ENCODE results near the gene CYP2U1. TPM values are rescaled to one million over a fixed set of nuclear protein-coding genes. Genes with fewer than 3 reads are reported as not detected.
"Not testable (repeated sequence)": the region's sequence is repeated elsewhere in the genome, so short reads cannot be mapped to it uniquely, and the experiment has no call there.

CYP2U1 gene
- total and polyA plus RNA-seq, 2 donors (not counting 3 experiments of a cell fraction or from before 2014, with no cell fraction given) = 2.9 to 5.8 TPM

DNA sequence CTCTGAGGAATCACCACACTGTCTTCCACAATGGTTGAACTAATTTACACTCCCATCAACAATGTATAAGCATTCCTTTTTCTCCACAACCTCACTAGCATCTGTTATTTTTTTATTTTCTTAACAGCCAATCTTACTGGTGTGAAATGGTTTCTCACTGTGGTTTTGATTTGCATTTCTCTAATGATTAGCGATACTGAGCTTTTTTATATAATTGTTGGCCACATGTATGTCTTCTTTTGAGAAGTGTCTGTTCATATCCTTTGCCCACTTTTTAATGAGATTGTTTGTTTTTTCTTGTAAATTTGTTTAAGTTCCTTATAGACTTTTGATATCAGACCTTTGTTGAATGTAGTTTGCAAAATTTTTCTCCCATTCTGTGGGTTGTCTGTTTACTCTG is 36.6 kb downstream of the CYP2U1 start:
- DNase-seq (ENCODE audit: low read depth, low spot score); H3K79me2 ChIP-seq (ENCODE audit: control insufficient read depth, insufficient read depth, low read length); H3K36me3 ChIP-seq (ENCODE audit: control insufficient read depth in 2 of 2, extremely low read depth in 1 of 2, insufficient read depth in 2 of 2, low read length in 2 of 2); H2AFZ ChIP-seq (ENCODE audit: low read depth, low read length); H3K27ac ChIP-seq (ENCODE audit: insufficient read depth, low read depth, low read length); dilution Hi-C loops (cut with MboI; ENCODE audit: extremely low pct_ligation_motif_present, low sequenced_read_pairs); intact Hi-C loops (cut with micrococcal nuclease); H3K9me1 ChIP-seq (replicated peaks; ENCODE audit: control insufficient read depth, extremely low read depth, insufficient read depth, low read length); H3K4me3 ChIP-seq (replicated peaks in 1 of 3; ENCODE audit: insufficient read depth in 1 of 3, low read depth in 1 of 3, low read length in 3 of 3); H3K4me2 ChIP-seq (ENCODE audit: insufficient read depth, low read length); POLR2A ChIA-PET; H3K27me3 ChIP-seq (ENCODE audit: control insufficient read depth in 2 of 2, insufficient read depth in 2 of 2, low read length in 2 of 2); H4K20me1 ChIP-seq (replicated peaks; ENCODE audit: control insufficient read depth, extremely low read depth, insufficient read depth, low read length); H3K9ac ChIP-seq (replicated peaks; ENCODE audit: extremely low read depth, insufficient read depth, low read length); BruUV-seq (replicated peaks); FAIRE-seq; CTCF ChIA-PET; H3K9me3 ChIP-seq (replicated peaks; ENCODE audit: control insufficient read depth, insufficient read depth, low read length); H3K4me1 ChIP-seq (ENCODE audit: control insufficient read depth, extremely low read depth, insufficient read depth, low read length): not testable (repeated sequence)

DNA sequence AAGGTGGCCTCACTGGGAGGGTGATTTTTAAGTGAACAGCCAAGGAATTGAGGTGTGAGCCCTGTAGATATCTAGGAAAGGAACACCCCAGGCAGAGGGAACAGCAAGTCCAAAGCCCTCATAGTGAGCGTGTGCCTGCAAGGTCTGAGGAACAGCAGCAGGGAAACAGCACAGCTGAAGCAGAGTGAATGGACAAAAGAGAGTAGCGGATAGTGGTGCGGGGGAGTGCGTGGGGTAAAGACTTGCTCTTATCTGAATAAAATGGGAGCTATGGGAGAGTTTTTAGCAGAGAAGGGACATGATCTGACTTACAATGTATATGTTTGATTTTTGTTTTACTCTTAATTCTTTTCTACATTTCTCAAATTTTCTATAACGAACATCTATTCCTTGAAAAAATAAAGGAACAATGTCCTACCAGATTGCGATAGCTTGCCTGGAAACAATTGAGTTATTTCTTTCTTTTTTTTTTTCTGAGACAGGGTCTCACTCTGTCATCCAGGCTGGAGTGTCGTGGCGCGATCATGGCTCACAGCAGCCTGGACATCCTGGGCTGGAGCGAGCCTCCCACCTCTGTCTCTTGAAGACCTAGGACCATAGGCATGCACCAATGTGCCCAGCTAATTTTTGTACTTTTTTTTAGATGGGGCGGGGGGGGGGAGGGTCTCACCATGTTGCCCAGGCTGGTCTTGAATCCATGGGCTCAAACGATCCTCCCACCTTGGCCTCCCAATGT is 38.9 kb downstream of the CYP2U1 start:
- H3K36me3 ChIP-seq (ENCODE audit: control insufficient read depth in 2 of 2, extremely low read depth in 1 of 2, insufficient read depth in 2 of 2, low read length in 2 of 2) = no peaks in the 10 kb centered on the region
- H3K9me3 ChIP-seq (replicated peaks; ENCODE audit: control insufficient read depth, insufficient read depth, low read length) = no peaks in the 10 kb centered on the region
- no peak overlapping the region for H3K4me2 ChIP-seq (ENCODE audit: insufficient read depth, low read length)
- H2AFZ ChIP-seq (ENCODE audit: low read depth, low read length) = no peak overlapping the region
- TF ChIP-seq POLR2AphosphoS5 (IDR thresholded peaks at IDR 0.05; ENCODE audit: insufficient read depth, low read depth, low read length) = no peak
- TF ChIP-seq JUN (IDR thresholded peaks at IDR 0.05; ENCODE audit: borderline replicate concordance, insufficient read depth, insufficient read length, low read depth) = no peak
- no peak for TF ChIP-seq MYC (IDR thresholded peaks at IDR 0.05; ENCODE audit: low read depth, low read length)
- TF ChIP-seq, protein P1, sequence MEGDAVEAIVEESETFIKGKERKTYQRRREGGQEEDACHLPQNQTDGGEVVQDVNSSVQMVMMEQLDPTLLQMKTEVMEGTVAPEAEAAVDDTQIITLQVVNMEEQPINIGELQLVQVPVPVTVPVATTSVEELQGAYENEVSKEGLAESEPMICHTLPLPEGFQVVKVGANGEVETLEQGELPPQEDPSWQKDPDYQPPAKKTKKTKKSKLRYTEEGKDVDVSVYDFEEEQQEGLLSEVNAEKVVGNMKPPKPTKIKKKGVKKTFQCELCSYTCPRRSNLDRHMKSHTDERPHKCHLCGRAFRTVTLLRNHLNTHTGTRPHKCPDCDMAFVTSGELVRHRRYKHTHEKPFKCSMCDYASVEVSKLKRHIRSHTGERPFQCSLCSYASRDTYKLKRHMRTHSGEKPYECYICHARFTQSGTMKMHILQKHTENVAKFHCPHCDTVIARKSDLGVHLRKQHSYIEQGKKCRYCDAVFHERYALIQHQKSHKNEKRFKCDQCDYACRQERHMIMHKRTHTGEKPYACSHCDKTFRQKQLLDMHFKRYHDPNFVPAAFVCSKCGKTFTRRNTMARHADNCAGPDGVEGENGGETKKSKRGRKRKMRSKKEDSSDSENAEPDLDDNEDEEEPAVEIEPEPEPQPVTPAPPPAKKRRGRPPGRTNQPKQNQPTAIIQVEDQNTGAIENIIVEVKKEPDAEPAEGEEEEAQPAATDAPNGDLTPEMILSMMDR (IDR thresholded peaks at IDR 0.05; ENCODE audit: extremely low read depth in 1 of 2, insufficient read depth in 1 of 2, low read depth in 1 of 2, low read length in 2 of 2) = no peak
- no peak for TF ChIP-seq POLR2A (IDR thresholded peaks at IDR 0.05; ENCODE audit: low read depth, low read length)
- TF ChIP-seq FOS (IDR thresholded peaks at IDR 0.05; ENCODE audit: borderline replicate concordance, insufficient read depth, low read length) = no peak
- TF ChIP-seq, protein P2, sequence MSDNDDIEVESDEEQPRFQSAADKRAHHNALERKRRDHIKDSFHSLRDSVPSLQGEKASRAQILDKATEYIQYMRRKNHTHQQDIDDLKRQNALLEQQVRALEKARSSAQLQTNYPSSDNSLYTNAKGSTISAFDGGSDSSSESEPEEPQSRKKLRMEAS (IDR thresholded peaks at IDR 0.05; ENCODE audit: insufficient read depth, insufficient read length) = no peak
- no peak for TF ChIP-seq EZH2 (IDR thresholded peaks at IDR 0.05; ENCODE audit: borderline replicate concordance, low read depth, low read length, severe bottlenecking)
- TF ChIP-seq GATA2 (IDR thresholded peaks at IDR 0.05; ENCODE audit: insufficient read depth, insufficient read length, low read depth, low read length) = no peak
- intact Hi-C loops (cut with micrococcal nuclease) (no loop called here), dilution Hi-C loops (cut with MboI; ENCODE audit: extremely low pct_ligation_motif_present, low sequenced_read_pairs) (no loop called here)
- peaks cover 0 to 6% of the 10 kb centered on the region in 2 experiments for H3K27me3 ChIP-seq (ENCODE audit: control insufficient read depth in 2 of 2, insufficient read depth in 2 of 2, low read length in 2 of 2)
- FAIRE-seq (no peak), DNase-seq (ENCODE audit: low read depth, low spot score) (no peak)
- H4K20me1 ChIP-seq (replicated peaks; ENCODE audit: control insufficient read depth, extremely low read depth, insufficient read depth, low read length) = no peaks in the 10 kb centered on the region
- H3K4me3 ChIP-seq (replicated peaks in 1 of 3; ENCODE audit: insufficient read depth in 1 of 3, low read depth in 1 of 3, low read length in 3 of 3) = no peak overlapping the region
- H3K79me2 ChIP-seq (ENCODE audit: control insufficient read depth, insufficient read depth, low read length) = no peaks in the 10 kb centered on the region
- CTCF ChIA-PET = no interaction called here
- no TSS peak for BruUV-seq (replicated peaks)
- no peaks in the 10 kb centered on the region for H3K4me1 ChIP-seq (ENCODE audit: control insufficient read depth, extremely low read depth, insufficient read depth, low read length)
- no peaks in the 10 kb centered on the region for H3K9me1 ChIP-seq (replicated peaks; ENCODE audit: control insufficient read depth, extremely low read depth, insufficient read depth, low read length)
- no peak overlapping the region for H3K27ac ChIP-seq (ENCODE audit: insufficient read depth, low read depth, low read length)
- POLR2A ChIA-PET = no interaction called here
- no peak overlapping the region for H3K9ac ChIP-seq (replicated peaks; ENCODE audit: extremely low read depth, insufficient read depth, low read length)
